HepG2 (cell line): Measurements from ENCODE around the gene TYMS. TPM values are rescaled to one million over a fixed set of nuclear protein-coding genes. Genes with fewer than 3 reads are reported as not detected.
A peak's percentile ranks its signal among the peaks of the same experiment; 100 is the strongest.

Source experiments
- ARHGAP35 ChIP-seq: sonication (generic); formaldehyde crosslinking; IDR thresholded peaks from 2 replicates; pipeline ENCODE4 v1.9.0; 2022; ENCODE audit warnings: mild to moderate bottlenecking, inconsistent platforms, moderate library complexity, missing genetic modification reagents, borderline replicate concordance
- ARID5B ChIP-seq: IDR thresholded peaks from 2 replicates; pipeline ENCODE4 v1.4.0; 2020; ENCODE audit warnings: mild to moderate bottlenecking, missing genetic modification reagents
- ASH2L ChIP-seq: fragments of 300-600, 200-600 bp; sonication (generic); IDR thresholded peaks from 2 replicates; pipeline ENCODE4 v1.7.0; 2017; ENCODE audit warnings: low read depth, mild to moderate bottlenecking, moderate library complexity, mixed read lengths, low read length; ENCODE audit not compliant: insufficient read length
- ATM ChIP-seq: fragments of 450-650 bp; IDR thresholded peaks from 2 replicates; pipeline ENCODE4 v1.7.1; 2017; ENCODE audit warnings: mild to moderate bottlenecking, borderline replicate concordance
- CHCHD3 ChIP-seq: sonication (generic); formaldehyde crosslinking; IDR thresholded peaks from 2 replicates; pipeline ENCODE4 v1.8.0; 2022; ENCODE audit warnings: mild to moderate bottlenecking, missing genetic modification reagents, moderate library complexity
- ESRRA ChIP-seq: sonication (generic); formaldehyde crosslinking; IDR thresholded peaks from 2 replicates; pipeline ENCODE4 v1.5.1; 2020; ENCODE audit warnings: mild to moderate bottlenecking, low read depth, missing genetic modification reagents
- GPN1 ChIP-seq: sonication (generic); formaldehyde crosslinking; IDR thresholded peaks from 2 replicates; pipeline ENCODE4 v1.5.1; 2020; ENCODE audit warnings: missing genetic modification reagents, borderline replicate concordance
- HDAC2 ChIP-seq: sonication (generic); formaldehyde crosslinking; IDR thresholded peaks from 2 replicates; pipeline ENCODE4 v1.4.0; 2020; ENCODE audit warnings: missing genetic modification reagents
- KMT2A ChIP-seq: sonication (generic); formaldehyde crosslinking; IDR thresholded peaks from 2 replicates; pipeline ENCODE4 v1.4.0; 2020; ENCODE audit warnings: missing genetic modification reagents
- MAX ChIP-seq: IDR thresholded peaks from 2 replicates; pipeline ENCODE4 v1.6.1; 2012; ENCODE audit warnings: inconsistent platforms
- ONECUT2 ChIP-seq: sonication (generic); formaldehyde crosslinking; IDR thresholded peaks from 2 replicates; pipeline ENCODE4 v1.4.0; 2020; ENCODE audit warnings: missing genetic modification reagents
- SAFB2 ChIP-seq: sonication (generic); formaldehyde crosslinking; IDR thresholded peaks from 2 replicates; pipeline ENCODE4 v1.5.1; 2020; ENCODE audit warnings: missing genetic modification reagents, low read depth, mild to moderate bottlenecking, borderline replicate concordance
- TCF7 ChIP-seq: sonication (generic); IDR thresholded peaks from 2 replicates; pipeline ENCODE4 v1.6.1; 2016; ENCODE audit warnings: antibody characterized with exemption, low read depth
- XBP1 ChIP-seq: sonication (generic); formaldehyde crosslinking; IDR thresholded peaks from 2 replicates; pipeline ENCODE4 v1.5.0; 2020; ENCODE audit warnings: missing genetic modification reagents
- ZFX ChIP-seq: sonication (generic); formaldehyde crosslinking; IDR thresholded peaks from 2 replicates; pipeline ENCODE4 v1.4.0; 2020; ENCODE audit warnings: mild to moderate bottlenecking, low read depth, missing genetic modification reagents, moderate library complexity
- ZNF503 ChIP-seq: sonication (generic); formaldehyde crosslinking; IDR thresholded peaks from 2 replicates; pipeline ENCODE4 v1.4.0; 2020; ENCODE audit warnings: missing genetic modification reagents
- ZNF800 ChIP-seq: sonication (generic); formaldehyde crosslinking; IDR thresholded peaks from 2 replicates; pipeline ENCODE4 v1.4.0; 2020; ENCODE audit warnings: missing genetic modification reagents
- ZSCAN20 ChIP-seq: sonication (generic); formaldehyde crosslinking; IDR thresholded peaks from 2 replicates; pipeline ENCODE4 v1.4.0; 2020; ENCODE audit warnings: missing genetic modification reagents, mild to moderate bottlenecking, borderline replicate concordance
- ZUFSP ChIP-seq: sonication (generic); formaldehyde crosslinking; IDR thresholded peaks from 2 replicates; pipeline ENCODE4 v1.9.0; 2021; ENCODE audit warnings: missing genetic modification reagents, mild to moderate bottlenecking, borderline replicate concordance
- polyA plus RNA-seq, 8 experiments: library from polyadenylated mRNA; depleted of rRNA in 3 of 8; stranded (reverse) in 7 of 8; unstranded in 1 of 8; fragments of >200 nt; fragmentation: Illumina TruSeq in 4 of 8; extraction: Trizol in 4 of 8; gene quantifications; 2 replicates each; pipeline versions ENCODE4 v1.2.1 to v1.2.3, GENCODE V29; 2011 to 2016; ENCODE audit warnings: low read depth in 4 of 8, missing spikeins in 1 of 8, mixed read lengths in 1 of 8; ENCODE audit not compliant: insufficient read depth in 1 of 8
- total RNA-seq, 5 experiments: library from RNA; depleted of rRNA; stranded (reverse); fragments of >200 nt; fragmentation: Illumina TruSeq; extraction: Trizol; gene quantifications; 2 replicates each; pipeline ENCODE4 v1.2.3, GENCODE V29; 2016; ENCODE audit warnings: low read depth in 1 of 5

TYMS gene
- total and polyA plus RNA-seq, 2 of the 13 experiments (the other 11 are each of a cell fraction or from before 2014, with no cell fraction given): 80.1 to 106 TPM

- no peak for TF ChIP-seq XBP1
- peak; percentile 40; the same call in 1 of the 2 replicates for TF ChIP-seq ARID5B (CRISPR knock-in tag)
- peak; percentile 21; the same call in 1 of the 2 replicates for TF ChIP-seq SAFB2 (CRISPR knock-in tag)
- TF ChIP-seq HDAC2 (CRISPR knock-in tag): peak; percentile 75
- TF ChIP-seq ARHGAP35 (CRISPR knock-in tag): no peak
- no peak for TF ChIP-seq TCF7
- TF ChIP-seq ONECUT2 (CRISPR knock-in tag): no peak
- 0 out of 2 replicates have a peak, but pooled peaks have one; percentile 26 for TF ChIP-seq KMT2A
- peak; percentile 47 for TF ChIP-seq ASH2L
- TF ChIP-seq ZUFSP: no peak
- no peak for TF ChIP-seq ZSCAN20
- TF ChIP-seq ZNF800 (CRISPR knock-in tag): peak; percentile 90
- TF ChIP-seq ZFX (CRISPR knock-in tag): peak; percentile 49; the same call in 1 of the 2 replicates
- peak; percentile 52; the same call in 1 of the 2 replicates for TF ChIP-seq ESRRA (CRISPR knock-in tag)
- no peak for TF ChIP-seq ZNF503 (CRISPR knock-in tag)
- peak; percentile 91 for TF ChIP-seq MAX
- no peak for TF ChIP-seq GPN1 (CRISPR knock-in tag)
- no peak for TF ChIP-seq CHCHD3 (CRISPR knock-in tag)
- TF ChIP-seq ATM: no peak
Observed at GRCh38 chr18:712401-713134, 55.1 kb downstream of the TYMS start, which contains the start of gene ENOSF1 (continued).
